IMR-90 (cell line): ENCODE data around the gene CDH26. TPM values are rescaled to one million over a fixed set of nuclear protein-coding genes. Genes with fewer than 3 reads are reported as not detected.

Experiments
- ATAC-seq: fragments of 200-7000 bp; cut with Tn5 transposase; 2 replicates; pipeline ENCODE4 v1.9.1; 2020; ENCODE audit warnings: low read depth, mild to moderate bottlenecking, moderate library complexity
- BruUV-seq: library from RNA; stranded (reverse); fragments of 400-500 nt; replicated peaks from 2 replicates; lab custom pipeline; 2021; lab: Mats Ljungman, UMichigan
- CTCF ChIA-PET: fragments of 300-600 bp; formaldehyde crosslinking; extraction: SDS; loops from one replicate; lab custom pipeline; 2021; ENCODE audit warnings: antibody characterized with exemption; lab: Yijun Ruan, JAX
- POLR2A ChIA-PET: fragments of 300-600 bp; sonication (Branson Sonifier 250); formaldehyde crosslinking; loops from one replicate; lab custom pipeline; 2022; ENCODE audit warnings: antibody characterized with exemption; ENCODE audit not compliant: unreplicated experiment; lab: Charles Lee
- DNase-seq: peaks from one replicate; pipeline ENCODE4 v3.0.0; 2013
- H2AFZ ChIP-seq: replicated peaks from 2 replicates; pipeline ENCODE3; 2013; ENCODE audit warnings: low read length, mild to moderate bottlenecking; ENCODE audit not compliant: poor library complexity
- H2AK5ac ChIP-seq: 2 replicates; pipeline ENCODE4 v1.6.1; 2013; ENCODE audit warnings: low read depth, low read length, inconsistent platforms
- H2AK9ac ChIP-seq: replicated peaks from 2 replicates; pipeline ENCODE3; 2013; ENCODE audit warnings: mild to moderate bottlenecking, low read depth, low read length, moderate library complexity; ENCODE audit not compliant: poor library complexity
- H2BK120ac ChIP-seq: 2 replicates; pipeline ENCODE4 v1.6.1; 2013; ENCODE audit warnings: low read depth, low read length, inconsistent platforms
- H2BK15ac ChIP-seq: 3 replicates; pipeline ENCODE4 v1.6.1; 2013; ENCODE audit warnings: low read depth, low read length, inconsistent platforms
- H2BK20ac ChIP-seq: 2 replicates; pipeline ENCODE4 v1.6.1; 2013; ENCODE audit warnings: low read depth, mild to moderate bottlenecking, inconsistent platforms, low read length, moderate library complexity
- H2BK5ac ChIP-seq: 2 replicates; pipeline ENCODE4 v1.6.1; 2013; ENCODE audit warnings: mild to moderate bottlenecking, low read depth, low read length, inconsistent platforms; ENCODE audit not compliant: poor library complexity, severe bottlenecking
- H3K14ac ChIP-seq: replicated peaks from 2 replicates; pipeline ENCODE4 v1.6.1; 2013; ENCODE audit warnings: low read depth, low read length, inconsistent platforms
- H3K18ac ChIP-seq: 2 replicates; pipeline ENCODE4 v1.6.1; 2013; ENCODE audit warnings: low read depth, low read length, control low read depth
- H3K23ac ChIP-seq: 2 replicates; pipeline ENCODE4 v1.6.1; 2013; ENCODE audit warnings: low read depth, low read length, inconsistent platforms
- H3K27ac ChIP-seq: 2 replicates; pipeline ENCODE4 v1.5.1; 2013; ENCODE audit warnings: mild to moderate bottlenecking, control low read depth, low read length; ENCODE audit not compliant: insufficient read depth
- H3K27me3 ChIP-seq: 2 replicates; pipeline ENCODE4 v1.6.1; 2013; ENCODE audit warnings: low read length; ENCODE audit not compliant: control insufficient read depth, insufficient read depth
- H3K36me3 ChIP-seq: 2 replicates; pipeline ENCODE4 v1.6.1; 2013; ENCODE audit warnings: low read length, mixed read lengths; ENCODE audit not compliant: control insufficient read depth, insufficient read depth
- H3K4ac ChIP-seq: 2 replicates; pipeline ENCODE4 v1.6.1; 2013; ENCODE audit warnings: low read depth, low read length, inconsistent platforms
- H3K4me1 ChIP-seq: 2 replicates; pipeline ENCODE4 v1.6.1; 2013; ENCODE audit warnings: low read length, mixed read lengths; ENCODE audit not compliant: control insufficient read depth, insufficient read depth
- H3K4me2 ChIP-seq: 2 replicates; pipeline ENCODE4 v1.6.1; 2013; ENCODE audit warnings: low read depth, mild to moderate bottlenecking, control low read depth, low read length, moderate library complexity
- H3K4me3 ChIP-seq: 2 replicates; pipeline ENCODE4 v1.5.1; 2013; ENCODE audit warnings: low read depth, mild to moderate bottlenecking, control low read depth, low read length, moderate library complexity; ENCODE audit not compliant: insufficient read depth
- H3K56ac ChIP-seq: 2 replicates; pipeline ENCODE4 v1.6.1; 2013; ENCODE audit warnings: low read length, inconsistent platforms; ENCODE audit not compliant: insufficient read depth; ENCODE audit errors: extremely low read depth
- H3K79me1 ChIP-seq, 2 experiments: 2 replicates each; pipeline ENCODE4 v1.6.1; 2013; ENCODE audit warnings: low read length in 2 of 2, inconsistent platforms in 1 of 2, low read depth in 1 of 2
- H3K9ac ChIP-seq: 2 replicates; pipeline ENCODE4 v1.6.1; 2013; ENCODE audit warnings: low read depth, low read length, control low read depth
- H3K9me1 ChIP-seq: 2 replicates; pipeline ENCODE4 v1.6.1; 2013; ENCODE audit warnings: low read length, inconsistent platforms; ENCODE audit not compliant: insufficient read depth
- H3K9me3 ChIP-seq: 2 replicates; pipeline ENCODE4 v1.6.1; 2013; ENCODE audit warnings: low read length; ENCODE audit not compliant: control insufficient read depth, insufficient read depth
- H4K20me1 ChIP-seq: 2 replicates; pipeline ENCODE4 v1.6.1; 2013; ENCODE audit warnings: low read length, inconsistent platforms; ENCODE audit not compliant: insufficient read depth
- H4K5ac ChIP-seq: 2 replicates; pipeline ENCODE4 v1.6.1; 2013; ENCODE audit warnings: mild to moderate bottlenecking, low read depth, low read length, control low read depth
- H4K8ac ChIP-seq, 2 experiments: 2 replicates each; pipeline ENCODE4 v1.6.1; 2013; ENCODE audit warnings: low read depth in 2 of 2, low read length in 2 of 2, control low read depth in 1 of 2, inconsistent platforms in 1 of 2
- H4K91ac ChIP-seq: 2 replicates; pipeline ENCODE4 v1.6.1; 2013; ENCODE audit warnings: low read depth, low read length, inconsistent platforms; ENCODE audit not compliant: insufficient read depth
- CEBPB ChIP-seq: IDR thresholded peaks from 2 replicates; pipeline ENCODE4 v1.6.1; 2012; ENCODE audit warnings: low read depth, low read length, improper control_type of control experiment
- CTCF ChIP-seq: conservative IDR thresholded peaks from 2 replicates; pipeline ENCODE4 v1.5.1; 2012; ENCODE audit warnings: mild to moderate bottlenecking, low read depth, low read length, improper control_type of control experiment
- FOS ChIP-seq: fragments of 150-350 bp; IDR thresholded peaks from 2 replicates; pipeline ENCODE4 v1.6.1; 2016; ENCODE audit warnings: low read depth, low read length
- MAFK ChIP-seq: IDR thresholded peaks from 2 replicates; pipeline ENCODE4 v1.6.1; 2012; ENCODE audit warnings: low read depth, low read length, improper control_type of control experiment
- MAZ ChIP-seq: IDR thresholded peaks from 2 replicates; pipeline ENCODE4 v1.6.1; 2012; ENCODE audit warnings: low read depth, mild to moderate bottlenecking, low read length, improper control_type of control experiment, moderate library complexity, borderline replicate concordance
- NFE2L2 ChIP-seq: fragments of 150-350 bp; IDR thresholded peaks from 2 replicates; pipeline ENCODE4 v1.6.1; 2016; ENCODE audit warnings: low read depth, mild to moderate bottlenecking, low read length
- RAD21 ChIP-seq: IDR thresholded peaks from 2 replicates; pipeline ENCODE4 v1.6.1; 2012; ENCODE audit warnings: low read length, improper control_type of control experiment
- RCOR1 ChIP-seq: IDR thresholded peaks from 2 replicates; pipeline ENCODE4 v1.6.1; 2012; ENCODE audit warnings: mild to moderate bottlenecking, low read length, improper control_type of control experiment; ENCODE audit not compliant: insufficient replicate concordance
- SMC3 ChIP-seq: fragments of 150-350 bp; IDR thresholded peaks from 2 replicates; pipeline ENCODE4 v1.6.1; 2016; ENCODE audit warnings: low read depth, mild to moderate bottlenecking, antibody characterized with exemption, low read length, moderate library complexity
- WGBS, 2 experiments: methylation state at CpG; one replicate each; pipeline versions ENCODE4 v1.1.5 to v1.1.7; 2013; ENCODE audit warnings: missing lambda C conversion rate in 2 of 2; ENCODE audit not compliant: insufficient read length in 1 of 2; ENCODE audit errors: extremely low coverage in 2 of 2; 5-methylcytosine and 5-hydroxymethylcytosine counted together
- dilution Hi-C: fragments of 300-500 bp; cut with HindIII; formaldehyde crosslinking; loops from one replicate; pipeline ENCODE4 v1.14.3; 2018; ENCODE audit warnings: low sequenced_read_pairs; ENCODE audit not compliant: unreplicated experiment
- in situ Hi-C: fragments of 300-500 bp; cut with MboI; formaldehyde crosslinking; loops from 3 replicates; pipeline ENCODE4 v1.14.3; 2019; ENCODE audit warnings: low sequenced_read_pairs, inconsistent platforms, mixed read lengths
- intact Hi-C: fragments of 100-400 bp; cut with micrococcal nuclease; formaldehyde crosslinking; loops from 2 replicates; pipeline ENCODE4 v1.10.0; 2022
- polyA plus RNA-seq, 3 experiments: library from polyadenylated mRNA; depleted of rRNA; stranded (reverse); fragments of >200 nt; gene quantifications; 2 replicates each; pipeline ENCODE4 v1.2.3, GENCODE V29; 2012; ENCODE audit warnings: low replicate concordance in 1 of 3
- total RNA-seq: library from RNA; depleted of rRNA; stranded (reverse); fragments of >200 nt; gene quantifications from 2 replicates; pipeline ENCODE4 v1.2.3, GENCODE V29; 2012
- TF ChIP-seq, protein P1 (sequence below): fragments of 150-350 bp; IDR thresholded peaks from 2 replicates; pipeline ENCODE4 v1.6.1; 2016; ENCODE audit warnings: low read depth, mild to moderate bottlenecking, low read length, moderate library complexity, borderline replicate concordance
- TF ChIP-seq, protein P2 (sequence below): fragments of 150-350 bp; IDR thresholded peaks from 2 replicates; pipeline ENCODE4 v1.6.1; 2017; ENCODE audit warnings: mild to moderate bottlenecking, antibody characterized with exemption, low read length, low read depth

The CDH26 gene
- total and polyA plus RNA-seq, 2 of the 4 experiments (the other 2 are of a cell fraction), result not detected

DNA sequence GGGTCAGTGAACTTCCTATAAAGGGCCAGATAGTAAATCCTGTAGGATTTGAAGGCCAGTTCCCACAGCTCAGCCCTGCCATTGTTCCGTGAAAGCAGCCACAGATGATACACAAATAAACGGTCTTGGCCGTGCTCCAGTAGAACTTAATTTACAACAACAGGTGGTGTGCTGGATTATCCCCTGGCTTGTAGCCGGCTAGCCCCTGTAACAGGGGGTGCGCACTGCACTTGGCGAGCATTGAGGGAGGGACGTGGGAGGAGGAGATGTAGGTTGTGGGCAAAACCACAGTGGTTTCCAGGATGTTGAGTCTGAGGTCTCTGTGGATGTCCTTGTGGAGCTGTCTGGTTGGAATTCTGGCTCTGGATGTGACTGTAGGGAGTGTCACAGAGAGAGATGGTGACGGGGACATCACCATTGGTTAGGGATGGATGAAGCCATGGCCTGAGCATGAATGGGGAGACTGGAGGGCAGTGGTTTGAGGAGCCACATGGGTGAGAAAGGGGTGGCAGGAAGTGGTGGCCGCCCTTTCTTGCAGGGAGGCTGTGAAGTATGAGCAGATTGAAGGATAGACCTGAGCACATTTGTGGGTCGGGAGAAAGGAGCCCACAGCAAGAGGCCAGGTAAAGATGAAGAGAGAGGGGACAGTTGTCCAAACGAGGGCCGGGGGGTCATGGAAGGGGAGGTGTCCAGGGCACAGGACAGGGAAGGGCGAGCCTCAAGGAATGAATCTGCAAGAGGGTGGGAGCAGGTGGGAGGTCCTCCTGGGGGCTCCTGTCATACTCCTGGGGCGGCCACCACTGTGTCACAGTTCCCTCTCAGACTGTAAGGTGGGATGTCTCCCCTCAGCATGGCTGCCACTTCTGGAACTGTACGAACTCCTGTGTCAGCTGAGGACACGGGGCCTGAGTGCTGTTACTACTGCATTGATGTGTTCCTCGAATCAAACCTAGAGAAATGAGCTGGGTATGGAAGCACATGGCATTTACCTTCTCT, 53.6 kb downstream of the CDH26 start:
- no peak overlapping the region for H2BK5ac ChIP-seq
- no peak overlapping the region for H2BK20ac ChIP-seq
- H3K56ac ChIP-seq, result no peak overlapping the region
- no peak overlapping the region for H4K8ac ChIP-seq
- no peaks in the 10 kb centered on the region for H3K9me1 ChIP-seq
- H3K27me3 ChIP-seq, result peaks cover 8% of the 10 kb centered on the region
- intact Hi-C loops (no loop called here), dilution Hi-C loops (no loop called here), in situ Hi-C loops (no loop called here)
- no peak overlapping the region for H3K4me2 ChIP-seq
- H3K9me3 ChIP-seq, result no peaks in the 10 kb centered on the region
- DNase-seq (no peak), ATAC-seq (no peak)
- H3K36me3 ChIP-seq, result no peaks in the 10 kb centered on the region
- WGBS, 2 experiments, result 67% methylated on average over 5 of the region's 17 CpGs; no CpG with 5 or more reads in 1 of the 2 experiments
- no peak overlapping the region for H4K5ac ChIP-seq
- no peak overlapping the region for H3K9ac ChIP-seq
- H2BK120ac ChIP-seq, result no peak overlapping the region
- no peak overlapping the region for H2AFZ ChIP-seq
- H3K14ac ChIP-seq, result no peak overlapping the region
- H2AK9ac ChIP-seq, result no peak overlapping the region
- ChIA-PET CTCF (no interaction called here), POLR2A (no interaction called here)
- H3K23ac ChIP-seq, result no peak overlapping the region
- H3K4ac ChIP-seq, result no peak overlapping the region
- H3K18ac ChIP-seq, result no peak overlapping the region
- H4K20me1 ChIP-seq, result no peaks in the 10 kb centered on the region
- H3K27ac ChIP-seq, result no peak overlapping the region
- no peaks in the 10 kb centered on the region for H3K4me1 ChIP-seq
- no peaks in the 10 kb centered on the region for H3K79me1 ChIP-seq
- H4K91ac ChIP-seq, result no peak overlapping the region
- no TSS peak for BruUV-seq
- no peak for TF ChIP-seq MAZ
- TF ChIP-seq NFE2L2, result no peak
- TF ChIP-seq RCOR1, result no peak
- no peak for TF ChIP-seq CTCF
- TF ChIP-seq MAFK, result no peak
- TF ChIP-seq, protein P1, sequence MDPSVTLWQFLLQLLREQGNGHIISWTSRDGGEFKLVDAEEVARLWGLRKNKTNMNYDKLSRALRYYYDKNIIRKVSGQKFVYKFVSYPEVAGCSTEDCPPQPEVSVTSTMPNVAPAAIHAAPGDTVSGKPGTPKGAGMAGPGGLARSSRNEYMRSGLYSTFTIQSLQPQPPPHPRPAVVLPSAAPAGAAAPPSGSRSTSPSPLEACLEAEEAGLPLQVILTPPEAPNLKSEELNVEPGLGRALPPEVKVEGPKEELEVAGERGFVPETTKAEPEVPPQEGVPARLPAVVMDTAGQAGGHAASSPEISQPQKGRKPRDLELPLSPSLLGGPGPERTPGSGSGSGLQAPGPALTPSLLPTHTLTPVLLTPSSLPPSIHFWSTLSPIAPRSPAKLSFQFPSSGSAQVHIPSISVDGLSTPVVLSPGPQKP, result no peak
- no peak for TF ChIP-seq RAD21
- no peak for TF ChIP-seq SMC3
- no peak for TF ChIP-seq FOS
- TF ChIP-seq, protein P2, sequence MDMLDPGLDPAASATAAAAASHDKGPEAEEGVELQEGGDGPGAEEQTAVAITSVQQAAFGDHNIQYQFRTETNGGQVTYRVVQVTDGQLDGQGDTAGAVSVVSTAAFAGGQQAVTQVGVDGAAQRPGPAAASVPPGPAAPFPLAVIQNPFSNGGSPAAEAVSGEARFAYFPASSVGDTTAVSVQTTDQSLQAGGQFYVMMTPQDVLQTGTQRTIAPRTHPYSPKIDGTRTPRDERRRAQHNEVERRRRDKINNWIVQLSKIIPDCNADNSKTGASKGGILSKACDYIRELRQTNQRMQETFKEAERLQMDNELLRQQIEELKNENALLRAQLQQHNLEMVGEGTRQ, result no peak
- TF ChIP-seq CEBPB, result no peak
- no peak overlapping the region for H2BK15ac ChIP-seq
- no peak overlapping the region for H3K4me3 ChIP-seq
- no peak overlapping the region for H2AK5ac ChIP-seq
